ENCODE measurements around the gene PARP3. TPM values are rescaled to one million over a fixed set of nuclear protein-coding genes. Genes with fewer than 3 reads are reported as not detected.

The PARP3 gene
- total and polyA plus RNA-seq, 10 of the 15 experiments (the other 5 are each of a cell fraction or from before 2014, with no cell fraction given), result 2.1 to 31.2 (median 19.5) TPM

- no peak for TF ChIP-seq RUNX3 (IDR thresholded peaks at IDR 0.05; ENCODE audit: low read length)
- no peak for TF ChIP-seq FOXK2 (IDR thresholded peaks at IDR 0.05)
- no peak for TF ChIP-seq ZBTB33 (IDR thresholded peaks at IDR 0.05)
- TF ChIP-seq USF2 (IDR thresholded peaks at IDR 0.05; ENCODE audit: borderline replicate concordance, low read depth, low read length), result no peak
- no peak for TF ChIP-seq STAT1 (conservative IDR thresholded peaks at IDR 0.05)
- TF ChIP-seq DPF2 (IDR thresholded peaks at IDR 0.05), result no peak
- TF ChIP-seq ESRRA (IDR thresholded peaks at IDR 0.05; ENCODE audit: low read length), result no peak
- TF ChIP-seq MEF2B (IDR thresholded peaks at IDR 0.05; ENCODE audit: partially characterized antibody, poor library complexity, severe bottlenecking), result no peak
- no peak for TF ChIP-seq BRCA1 (IDR thresholded peaks at IDR 0.05; ENCODE audit: low read depth, low read length)
- no peak for TF ChIP-seq ZZZ3 (IDR thresholded peaks at IDR 0.05; ENCODE audit: control insufficient read depth, insufficient read length, low read depth)
- TF ChIP-seq BACH1 (IDR thresholded peaks at IDR 0.05; ENCODE audit: borderline replicate concordance), result no peak
- no peak for TF ChIP-seq SMARCA5 (IDR thresholded peaks at IDR 0.05)
- TF ChIP-seq WRNIP1 (IDR thresholded peaks at IDR 0.05; ENCODE audit: borderline replicate concordance, low read depth, low read length), result no peak
- no peaks in the 10 kb centered on the region for H4K20me1 ChIP-seq (ENCODE audit: control insufficient read depth, insufficient read depth)
- WGBS (ENCODE audit: insufficient coverage, insufficient replicate concordance, low lambda C conversion rate, missing lambda C conversion rate), result 84% methylated on average over 4 of the region's 4 CpGs
- intact Hi-C loops (cut with micrococcal nuclease; ENCODE audit: unreplicated experiment), result no loop called here
- DNase-seq (ENCODE audit: low read depth, low spot score), result no peak
- peaks cover 20% of the 10 kb centered on the region for H3K4me1 ChIP-seq (ENCODE audit: control insufficient read depth, insufficient read depth, low read length)
- BruUV-seq (replicated peaks), result no TSS peak
- no peak overlapping the region for H3K9ac ChIP-seq (ENCODE audit: control insufficient read depth, insufficient read depth, low read length)
- FAIRE-seq, result no peak
- ChIA-PET SMC1A (ENCODE audit: uncharacterized antibody, unreplicated experiment) (no interaction called here), POLR2A (no interaction called here), CTCF (no interaction called here), RAD21 (ENCODE audit: unreplicated experiment) (interaction anchor here (1.4 kb wide), 1 partner anchor 36 kb away, joined by 3 read pairs; the partner anchor contains the start of genes PARP3 and RRP9)
- ATAC-seq, result no peak
- no peaks in the 10 kb centered on the region for H3K9me3 ChIP-seq (replicated peaks; ENCODE audit: control insufficient read depth, insufficient read depth, low read length)
- H3K79me2 ChIP-seq (ENCODE audit: control insufficient read depth, insufficient read depth, low read length), result peaks cover 8% of the 10 kb centered on the region
- no peak overlapping the region for H3K4me2 ChIP-seq (ENCODE audit: control insufficient read depth, insufficient read depth)
- no peak overlapping the region for H2AFZ ChIP-seq (ENCODE audit: control insufficient read depth, low read depth, low read length)
- no peak overlapping the region for H3K27ac ChIP-seq (ENCODE audit: control insufficient read depth, insufficient read depth)
- no peak overlapping the region for H3K4me3 ChIP-seq
- no peaks in the 10 kb centered on the region for H3K27me3 ChIP-seq (replicated peaks in 1 of 2; ENCODE audit: control insufficient read depth in 2 of 2, insufficient read depth in 2 of 2, low read length in 1 of 2)
- no peaks in the 10 kb centered on the region for H3K36me3 ChIP-seq (ENCODE audit: control insufficient read depth in 2 of 2, insufficient read depth in 2 of 2, low read length in 1 of 2)
- in situ Hi-C loops (cut with MboI), result no loop called here
Observed at GRCh38 chr3:51978143-51978502, 36.0 kb downstream of the PARP3 start.

All from GM12878 (cell line).